Left renal cortex interstitium (tissue), 4 donors: Measurements from ENCODE around the gene VPS9D1. TPM values are rescaled to one million over a fixed set of nuclear protein-coding genes. Genes with fewer than 3 reads are reported as not detected.
"Not testable (repeated sequence)": the region's sequence is repeated elsewhere in the genome, so short reads cannot be mapped to it uniquely, and the experiment has no call there.

Source experiments
- DNase-seq, 4 donors: peaks; one replicate each; pipeline ENCODE4 v3.0.0-alpha.2; 2013; ENCODE audit warnings: low read depth in 4 of 4, low spot score in 2 of 4, missing footprints in 1 of 4
- polyA plus RNA-seq, 4 donors: library from polyadenylated mRNA; unstranded; fragments of 120-200 nt; gene quantifications; one replicate each; pipeline ENCODE4 v1.2.1, GENCODE V29; 2013; ENCODE audit not compliant: insufficient read length in 4 of 4

VPS9D1 gene
- polyA plus RNA-seq, 4 donors, result 8.7 to 16.3 (median 15.5) TPM

GRCh38 chr16:89710709-89711564 is 9.8 kb downstream of the VPS9D1 start:
- no peak for DNase-seq

- no peak for DNase-seq
Observed at GRCh38 chr16:89709716-89710432, 10.8 kb downstream of the VPS9D1 start.

- DNase-seq, result no peak
Observed at GRCh38 chr16:89709166-89709565, 11.5 kb downstream of the VPS9D1 start.

- no peak for DNase-seq
Observed at GRCh38 chr16:89708481-89708931, 12.2 kb downstream of the VPS9D1 start.

- no peak for DNase-seq
Observed at GRCh38 chr16:89707695-89708094, 13.0 kb downstream of the VPS9D1 start.

- no peak for DNase-seq
Observed at GRCh38 chr16:89706518-89707260, 14.0 kb downstream of the VPS9D1 start.

GRCh38 chr16:89705006-89705405 is 15.7 kb downstream of the VPS9D1 start:
- no peak for DNase-seq

GRCh38 chr16:89704281-89704680 is 16.4 kb downstream of the VPS9D1 start:
- no peak for DNase-seq

GRCh38 chr16:89701425-89702406 is 19.0 kb downstream of the VPS9D1 start, which contains the start of gene SPATA2L:
Gene SPATA2L, minus strand, starts transcription at chr16:89701705. Its CDS starts 473 bp downstream, at chr16:89701232.
- peak in 3 of 4 donors; percentile 60 to 85 (median 84) for DNase-seq

DNA sequence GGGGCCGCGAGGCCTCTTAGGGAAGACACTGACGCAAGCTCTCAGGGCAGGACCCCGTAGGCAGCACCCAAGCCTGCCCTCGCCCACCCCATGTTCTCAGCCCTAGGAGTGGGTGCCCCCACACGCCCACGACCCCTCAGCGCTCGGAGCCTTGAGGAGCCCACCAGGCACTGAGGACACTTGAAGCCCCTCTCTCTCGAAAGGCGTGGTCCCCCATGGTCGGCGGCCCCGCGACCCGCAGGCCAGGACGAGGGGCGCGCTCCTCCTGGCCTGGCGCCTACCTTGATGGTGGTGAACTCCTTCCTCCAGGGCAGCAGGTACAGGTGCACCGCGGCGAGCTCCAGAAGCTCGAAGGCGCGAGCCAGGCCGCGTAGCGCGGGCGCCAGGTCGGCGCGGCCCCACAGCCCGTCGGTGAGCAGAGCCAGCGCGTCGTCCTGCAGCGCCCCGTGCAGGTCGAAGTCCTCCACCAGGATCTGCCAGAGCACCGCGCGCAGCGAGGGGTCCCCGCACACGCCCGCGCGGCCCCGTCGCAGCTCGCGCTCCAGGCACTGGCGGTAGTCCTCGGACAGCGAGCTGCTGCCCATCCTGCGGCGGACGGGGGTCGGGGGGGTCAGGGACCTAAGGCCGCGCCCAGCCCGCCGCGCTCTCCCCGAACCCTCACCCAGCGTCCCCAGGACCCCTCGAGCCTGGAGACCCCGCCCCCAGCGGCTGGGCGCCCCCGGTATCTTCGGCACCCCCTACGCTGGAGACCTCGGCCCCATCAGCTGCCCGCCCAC is 19.9 kb downstream of the VPS9D1 start:
- DNase-seq, result no peak

GRCh38 chr16:89700100-89700648 is 20.5 kb downstream of the VPS9D1 start:
- peak; percentile 80 to 96 (median 94) for DNase-seq

GRCh38 chr16:89699629-89700099 is 21.0 kb downstream of the VPS9D1 start:
- not testable (repeated sequence) for DNase-seq

DNA sequence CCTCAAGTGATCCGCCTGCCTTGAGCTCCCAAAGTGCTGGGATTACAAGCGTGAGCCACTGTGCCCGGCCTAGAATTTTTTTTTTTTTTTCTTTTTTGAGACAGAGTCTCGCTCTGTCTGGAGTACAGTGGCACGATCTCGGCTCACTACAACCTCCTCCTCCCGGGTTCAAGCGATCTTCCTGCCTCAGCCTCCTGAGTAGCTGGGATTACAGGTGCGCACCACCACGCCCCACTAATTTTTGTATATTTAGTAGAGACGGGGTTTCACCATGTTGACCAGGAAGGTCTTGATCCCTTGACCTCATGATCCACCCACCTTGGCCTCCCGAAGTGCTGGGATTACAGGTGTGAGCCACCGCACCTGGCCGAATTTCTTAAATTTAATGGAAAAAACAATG is 22.0 kb downstream of the VPS9D1 start:
- DNase-seq, result not testable (repeated sequence)

DNA sequence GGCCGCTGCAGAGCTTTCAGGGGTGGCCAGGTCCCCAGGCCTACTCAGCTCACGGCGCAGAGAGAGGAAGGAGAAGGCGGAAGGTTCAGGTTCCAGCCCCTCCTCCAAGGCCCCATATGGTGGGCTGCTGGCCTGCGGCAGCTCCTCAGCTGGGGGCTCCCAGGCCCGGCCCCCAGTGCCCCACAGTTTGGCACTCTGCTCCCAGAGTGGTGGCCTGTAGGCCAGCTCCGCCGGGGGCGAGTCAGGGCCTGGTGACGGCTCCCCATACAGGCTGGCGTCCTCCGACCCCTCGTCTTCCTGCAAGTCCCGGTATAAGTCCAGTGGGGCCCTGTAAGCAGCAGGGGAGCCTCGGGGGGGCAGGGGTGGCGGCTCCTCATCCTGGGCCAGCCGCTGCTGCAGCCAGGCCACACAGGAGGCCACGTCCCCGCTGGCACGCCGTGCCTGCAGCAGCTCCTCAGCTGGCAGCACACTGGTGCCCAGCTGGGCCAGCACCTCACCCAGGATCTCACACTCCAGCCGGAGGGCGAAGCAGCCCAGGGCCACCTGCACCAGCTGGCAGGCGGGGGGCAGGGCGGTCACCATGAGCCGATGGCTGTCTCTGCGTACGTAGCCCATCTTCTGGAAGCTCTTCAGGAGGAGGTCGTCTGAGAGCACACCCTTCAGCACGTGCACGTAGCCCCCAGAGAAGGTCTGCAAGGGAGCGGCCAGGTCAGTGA is 22.9 kb downstream of the VPS9D1 start:
- DNase-seq, result no peak

- no peak for DNase-seq
Observed at GRCh38 chr16:89697161-89697615, 23.5 kb downstream of the VPS9D1 start.

GRCh38 chr16:89696670-89697128 is 24.0 kb downstream of the VPS9D1 start:
- no peak for DNase-seq

DNA sequence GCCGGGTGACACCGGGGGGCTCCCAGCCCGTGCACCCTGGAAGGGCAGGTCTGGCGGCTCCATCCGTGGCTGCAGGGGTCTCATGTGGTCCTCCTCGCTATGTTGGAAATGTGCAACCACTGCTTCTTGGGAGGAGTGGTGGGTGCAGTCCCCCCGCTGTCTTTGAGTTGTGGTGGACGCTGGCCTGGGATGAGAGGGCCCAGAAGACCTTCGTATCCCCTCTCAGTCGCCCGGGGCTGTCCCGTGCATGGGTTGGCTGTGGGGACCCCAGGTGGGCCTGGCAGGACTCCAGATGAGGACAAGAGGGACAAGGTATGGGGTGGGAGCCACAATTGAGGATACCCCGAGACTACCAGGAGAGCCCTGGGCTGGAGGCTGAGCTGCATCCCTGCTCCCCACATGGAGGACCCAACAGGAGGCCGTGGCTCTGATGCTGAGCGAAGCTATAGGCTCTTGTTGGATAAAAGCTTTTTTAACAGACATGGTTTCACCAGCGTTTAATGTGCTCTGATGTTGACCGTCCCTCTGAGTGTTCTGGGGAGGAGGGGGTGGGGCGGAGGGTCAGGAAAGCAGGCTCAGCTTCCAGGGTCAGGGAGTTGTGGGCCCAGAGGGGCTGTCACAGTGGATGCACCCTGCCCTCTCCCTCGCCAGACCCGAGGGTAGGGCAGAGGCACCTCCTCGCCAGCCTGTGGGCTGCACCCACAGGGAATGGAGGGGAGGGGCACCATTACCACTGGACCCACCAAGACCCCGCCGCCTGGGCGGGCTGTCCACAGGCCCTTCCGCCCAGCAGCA is 24.6 kb downstream of the VPS9D1 start:
- DNase-seq, result no peak
